ENCODE results near the gene PARD3B.

GRCh38 chr2:204503869-204504268 lies 41.4 kb upstream of the PARD3B start:
- TF ChIP-seq CTCF (IDR thresholded peaks at IDR 0.05 in 2 of 3, conservative IDR thresholded peaks at IDR 0.05 in 1 of 3; ENCODE audit: borderline replicate concordance in 1 of 3, insufficient read depth in 1 of 3, low read depth in 2 of 3, low read length in 2 of 3) (no peak), SP1 (IDR thresholded peaks at IDR 0.05; ENCODE audit: low read depth) (no peak), POLR2A (IDR thresholded peaks at IDR 0.05; ENCODE audit: borderline replicate concordance, extremely low read depth, insufficient read depth, insufficient read length) (no peak), YY1 (IDR thresholded peaks at IDR 0.05; ENCODE audit: extremely low read depth, insufficient replicate concordance, low read depth, low read length) (no peak), ZNF274 (IDR thresholded peaks at IDR 0.05; ENCODE audit: low read depth, low read length) (no peak), POLR2AphosphoS5 (IDR thresholded peaks at IDR 0.05; ENCODE audit: low read depth, low read length) (no peak), ZFX (IDR thresholded peaks at IDR 0.05) (no peak), JUND (IDR thresholded peaks at IDR 0.05) (no peak), SIN3A (IDR thresholded peaks at IDR 0.05; ENCODE audit: low read depth) (no peak), EZH2 (IDR thresholded peaks at IDR 0.05) (no peak), MAX (IDR thresholded peaks at IDR 0.05) (no peak), ATF3 (IDR thresholded peaks at IDR 0.05) (no peak), REST (IDR thresholded peaks at IDR 0.05; ENCODE audit: low read depth) (no peak)
